Activated CD8-positive, alpha-beta memory T cell treated with anti-CD3 and anti-CD28 coated beads, Interleukin-2, amount 10 ng/mL, durations not matched to agents 7 days and 5 days (primary cell): ENCODE measurements around the gene ARX. TPM values are rescaled to one million over a fixed set of nuclear protein-coding genes. Genes with fewer than 3 reads are reported as not detected.

Experiments
- ATAC-seq: fragments of 150-1000 bp; cut with Tn5 transposase; one replicate; pipeline ENCODE4 v1.10.0; 2021; ENCODE audit warnings: moderate library complexity
- CTCF ChIA-PET: fragments of 350-600 bp; sonication (Branson Sonifier 250); formaldehyde crosslinking; loops from one replicate; lab custom pipeline; 2021; ENCODE audit warnings: antibody characterized with exemption; lab: Charles Lee
- DNase-seq: peaks from one replicate; pipeline ENCODE4 v3.0.0-alpha.2; 2020
- H3K27ac Mint-ChIP-seq: one replicate; pipeline ENCODE4 v1.8.0; 2021; ENCODE audit warnings: mild to moderate bottlenecking, mixed read lengths
- H3K27me3 Mint-ChIP-seq: one replicate; pipeline ENCODE4 v1.8.0; 2021; ENCODE audit warnings: mixed read lengths
- H3K36me3 Mint-ChIP-seq: one replicate; pipeline ENCODE4 v1.8.0; 2021; ENCODE audit warnings: mild to moderate bottlenecking, mixed read lengths
- H3K4me1 Mint-ChIP-seq: one replicate; pipeline ENCODE4 v1.8.0; 2021; ENCODE audit warnings: mixed read lengths
- H3K4me3 Mint-ChIP-seq: one replicate; pipeline ENCODE4 v1.8.0; 2021; ENCODE audit warnings: mild to moderate bottlenecking, moderate library complexity, mixed read lengths
- H3K9me3 Mint-ChIP-seq: one replicate; pipeline ENCODE4 v1.8.0; 2022; ENCODE audit warnings: low read depth, mixed read lengths
- total RNA-seq, 2 experiments: library from RNA; stranded (reverse); gene quantifications; one replicate each; pipeline ENCODE4 v1.2.3, GENCODE V29; 2021

Gene ARX
- total RNA-seq: not detected

GRCh38 chrX:25015486-25016360 lies at the start of gene ARX:
ARX (minus strand) TSS chrX:25015965; CDS start chrX:25015737, 228 bp downstream.
- H3K36me3 Mint-ChIP-seq: no peaks in the 10 kb centered on the region
- ATAC-seq: peak; percentile 60
- DNase-seq: no peak
- peak within 1 kb of the TSS; percentile 40 for H3K27ac Mint-ChIP-seq
- no peaks in the 10 kb centered on the region for H3K9me3 Mint-ChIP-seq
- no peak within 1 kb of the TSS for H3K4me3 Mint-ChIP-seq
- peaks cover 12% of the 10 kb centered on the region for H3K4me1 Mint-ChIP-seq
- peaks cover 76% of the 10 kb centered on the region for H3K27me3 Mint-ChIP-seq
- CTCF ChIA-PET: interaction anchor here (0.9 kb wide), 1 partner anchor 177 kb away, joined by 3 read pairs; no protein-coding TSS in a partner anchor

- H3K4me1 Mint-ChIP-seq: no peaks in the 10 kb centered on the region
These were observed 43.5 kb upstream of the ARX start for GRCh38 chrX:25059273-25059672.

GRCh38 chrX:25052798-25053534 lies 37.2 kb upstream of the ARX start:
- Mint-ChIP-seq H3K4me3 (no peak overlapping the region), H3K27ac (no peak overlapping the region), H3K9me3 (peaks cover 3% of the 10 kb centered on the region), H3K36me3 (peaks cover 3% of the 10 kb centered on the region), H3K27me3 (no peaks in the 10 kb centered on the region), H3K4me1 (peaks cover 8% of the 10 kb centered on the region)
- ATAC-seq: no peak
- DNase-seq: no peak
- CTCF ChIA-PET: no interaction called here

More at GRCh38 chrX:25059273-25059672, 43.5 kb upstream of the ARX start:
- peaks cover 3% of the 10 kb centered on the region for H3K36me3 Mint-ChIP-seq
- no peak overlapping the region for H3K4me3 Mint-ChIP-seq
- no peak overlapping the region for H3K27ac Mint-ChIP-seq
- H3K27me3 Mint-ChIP-seq: peaks cover 9% of the 10 kb centered on the region
- peaks cover 3% of the 10 kb centered on the region for H3K9me3 Mint-ChIP-seq
- no peak for DNase-seq
- no peak for ATAC-seq
- CTCF ChIA-PET: no interaction called here

GRCh38 chrX:25049971-25050370 lies 34.2 kb upstream of the ARX start:
- H3K27ac Mint-ChIP-seq: no peak overlapping the region
- CTCF ChIA-PET: interaction anchor here (1.4 kb wide), 1 partner anchor 94 kb away, joined by 5 read pairs; no protein-coding TSS in a partner anchor
- H3K4me1 Mint-ChIP-seq: peaks cover 8% of the 10 kb centered on the region

GRCh38 chrX:25049357-25049756 lies 33.6 kb upstream of the ARX start:
- Mint-ChIP-seq H3K27me3 (no peaks in the 10 kb centered on the region), H3K27ac (no peak overlapping the region), H3K36me3 (no peaks in the 10 kb centered on the region), H3K4me1 (peaks cover 8% of the 10 kb centered on the region), H3K4me3 (no peak overlapping the region), H3K9me3 (no peaks in the 10 kb centered on the region)
- DNase-seq (no peak), ATAC-seq (no peak)
- CTCF ChIA-PET: interaction anchor here (1.4 kb wide), 1 partner anchor 95 kb away, joined by 5 read pairs; no protein-coding TSS in a partner anchor

More at GRCh38 chrX:25049971-25050370, 34.2 kb upstream of the ARX start:
- H3K27me3 Mint-ChIP-seq: no peaks in the 10 kb centered on the region
- ATAC-seq (no peak), DNase-seq (no peak)
- no peaks in the 10 kb centered on the region for H3K9me3 Mint-ChIP-seq
- no peaks in the 10 kb centered on the region for H3K36me3 Mint-ChIP-seq
- no peak overlapping the region for H3K4me3 Mint-ChIP-seq

- H3K36me3 Mint-ChIP-seq: no peaks in the 10 kb centered on the region
- H3K27me3 Mint-ChIP-seq: no peaks in the 10 kb centered on the region
- H3K4me3 Mint-ChIP-seq: no peak overlapping the region
- no peaks in the 10 kb centered on the region for H3K9me3 Mint-ChIP-seq
- H3K4me1 Mint-ChIP-seq: peaks cover 8% of the 10 kb centered on the region
- CTCF ChIA-PET: no interaction called here
- H3K27ac Mint-ChIP-seq: no peak overlapping the region
- ATAC-seq (no peak), DNase-seq (no peak)
These were observed 32.4 kb upstream of the ARX start for GRCh38 chrX:25048178-25048577.

GRCh38 chrX:25043192-25043591 lies 27.4 kb upstream of the ARX start:
- Mint-ChIP-seq H3K36me3 (no peaks in the 10 kb centered on the region), H3K27me3 (no peaks in the 10 kb centered on the region), H3K4me3 (no peak overlapping the region), H3K9me3 (no peaks in the 10 kb centered on the region), H3K4me1 (no peaks in the 10 kb centered on the region), H3K27ac (no peak overlapping the region)
- ATAC-seq (no peak), DNase-seq (no peak)
- CTCF ChIA-PET: no interaction called here

GRCh38 chrX:25039036-25039435 lies 23.3 kb upstream of the ARX start:
- Mint-ChIP-seq H3K27me3 (peaks cover 4% of the 10 kb centered on the region), H3K4me1 (no peaks in the 10 kb centered on the region), H3K9me3 (no peaks in the 10 kb centered on the region), H3K4me3 (no peak overlapping the region), H3K27ac (no peak overlapping the region), H3K36me3 (no peaks in the 10 kb centered on the region)
- DNase-seq: no peak
- no peak for ATAC-seq
- CTCF ChIA-PET: no interaction called here

GRCh38 chrX:25034889-25035288 lies 19.1 kb upstream of the ARX start:
- no peak overlapping the region for H3K4me3 Mint-ChIP-seq
- no peaks in the 10 kb centered on the region for H3K9me3 Mint-ChIP-seq
- no peaks in the 10 kb centered on the region for H3K4me1 Mint-ChIP-seq
- CTCF ChIA-PET: no interaction called here
- ATAC-seq (no peak), DNase-seq (no peak)
- H3K27me3 Mint-ChIP-seq: peaks cover 4% of the 10 kb centered on the region
- H3K27ac Mint-ChIP-seq: no peak overlapping the region
- H3K36me3 Mint-ChIP-seq: no peaks in the 10 kb centered on the region

GRCh38 chrX:25029288-25029825 lies 13.6 kb upstream of the ARX start:
- Mint-ChIP-seq H3K9me3 (no peaks in the 10 kb centered on the region), H3K4me1 (no peaks in the 10 kb centered on the region), H3K36me3 (no peaks in the 10 kb centered on the region), H3K27ac (no peak overlapping the region), H3K27me3 (peaks cover 24% of the 10 kb centered on the region), H3K4me3 (no peak overlapping the region)
- DNase-seq: no peak
- CTCF ChIA-PET: interaction anchor here (1.5 kb wide), 1 partner anchor 114 kb away, joined by 3 read pairs; no protein-coding TSS in a partner anchor
- no peak for ATAC-seq

GRCh38 chrX:25028726-25029125 lies 13.0 kb upstream of the ARX start:
- no peaks in the 10 kb centered on the region for H3K36me3 Mint-ChIP-seq
- DNase-seq (no peak), ATAC-seq (no peak)
- H3K9me3 Mint-ChIP-seq: no peaks in the 10 kb centered on the region
- H3K4me3 Mint-ChIP-seq: no peak overlapping the region
- no peaks in the 10 kb centered on the region for H3K4me1 Mint-ChIP-seq
- CTCF ChIA-PET: interaction anchor here (1.5 kb wide), 1 partner anchor 115 kb away, joined by 3 read pairs; no protein-coding TSS in a partner anchor
- H3K27me3 Mint-ChIP-seq: peaks cover 31% of the 10 kb centered on the region
- no peak overlapping the region for H3K27ac Mint-ChIP-seq

GRCh38 chrX:25026576-25026975 lies 10.8 kb upstream of the ARX start:
- Mint-ChIP-seq H3K4me3 (no peak overlapping the region), H3K27me3 (peaks cover 49% of the 10 kb centered on the region), H3K9me3 (no peaks in the 10 kb centered on the region), H3K27ac (no peak overlapping the region), H3K36me3 (no peaks in the 10 kb centered on the region), H3K4me1 (peaks cover 6% of the 10 kb centered on the region)
- CTCF ChIA-PET: no interaction called here
- ATAC-seq (no peak), DNase-seq (no peak)

- H3K27me3 Mint-ChIP-seq: peaks cover 56% of the 10 kb centered on the region
- DNase-seq (no peak), ATAC-seq (no peak)
- CTCF ChIA-PET: no interaction called here
- H3K4me3 Mint-ChIP-seq: no peak overlapping the region
- H3K9me3 Mint-ChIP-seq: no peaks in the 10 kb centered on the region
- no peaks in the 10 kb centered on the region for H3K36me3 Mint-ChIP-seq
- peaks cover 7% of the 10 kb centered on the region for H3K4me1 Mint-ChIP-seq
- no peak overlapping the region for H3K27ac Mint-ChIP-seq
These were observed 9.8 kb upstream of the ARX start for GRCh38 chrX:25025615-25026014.
